IMR-90 (cell line): ENCODE measurements around the gene FNBP1L. TPM values are rescaled to one million over a fixed set of nuclear protein-coding genes. Genes with fewer than 3 reads are reported as not detected.

ENCODE experiments used
- ATAC-seq: fragments of 200-7000 bp; cut with Tn5 transposase; 2 replicates; pipeline ENCODE4 v1.9.1; 2020; ENCODE audit warnings: low read depth, mild to moderate bottlenecking, moderate library complexity
- BruUV-seq: library from RNA; stranded (reverse); fragments of 400-500 nt; replicated peaks from 2 replicates; lab custom pipeline; 2021; lab: Mats Ljungman, UMichigan
- CTCF ChIA-PET: fragments of 300-600 bp; formaldehyde crosslinking; extraction: SDS; loops from one replicate; lab custom pipeline; 2021; ENCODE audit warnings: antibody characterized with exemption; lab: Yijun Ruan, JAX
- POLR2A ChIA-PET: fragments of 300-600 bp; sonication (Branson Sonifier 250); formaldehyde crosslinking; loops from one replicate; lab custom pipeline; 2022; ENCODE audit warnings: antibody characterized with exemption; ENCODE audit not compliant: unreplicated experiment; lab: Charles Lee
- DNase-seq: peaks from one replicate; pipeline ENCODE4 v3.0.0; 2013
- H2AFZ ChIP-seq: replicated peaks from 2 replicates; pipeline ENCODE3; 2013; ENCODE audit warnings: low read length, mild to moderate bottlenecking; ENCODE audit not compliant: poor library complexity
- H2AK5ac ChIP-seq: 2 replicates; pipeline ENCODE4 v1.6.1; 2013; ENCODE audit warnings: low read depth, low read length, inconsistent platforms
- H2AK9ac ChIP-seq: replicated peaks from 2 replicates; pipeline ENCODE3; 2013; ENCODE audit warnings: mild to moderate bottlenecking, low read depth, low read length, moderate library complexity; ENCODE audit not compliant: poor library complexity
- H2BK120ac ChIP-seq: 2 replicates; pipeline ENCODE4 v1.6.1; 2013; ENCODE audit warnings: low read depth, low read length, inconsistent platforms
- H2BK15ac ChIP-seq: 3 replicates; pipeline ENCODE4 v1.6.1; 2013; ENCODE audit warnings: low read depth, low read length, inconsistent platforms
- H2BK20ac ChIP-seq: 2 replicates; pipeline ENCODE4 v1.6.1; 2013; ENCODE audit warnings: low read depth, mild to moderate bottlenecking, inconsistent platforms, low read length, moderate library complexity
- H2BK5ac ChIP-seq: 2 replicates; pipeline ENCODE4 v1.6.1; 2013; ENCODE audit warnings: mild to moderate bottlenecking, low read depth, low read length, inconsistent platforms; ENCODE audit not compliant: poor library complexity, severe bottlenecking
- H3K14ac ChIP-seq: replicated peaks from 2 replicates; pipeline ENCODE4 v1.6.1; 2013; ENCODE audit warnings: low read depth, low read length, inconsistent platforms
- H3K18ac ChIP-seq: 2 replicates; pipeline ENCODE4 v1.6.1; 2013; ENCODE audit warnings: low read depth, low read length, control low read depth
- H3K23ac ChIP-seq: 2 replicates; pipeline ENCODE4 v1.6.1; 2013; ENCODE audit warnings: low read depth, low read length, inconsistent platforms
- H3K27ac ChIP-seq: 2 replicates; pipeline ENCODE4 v1.5.1; 2013; ENCODE audit warnings: mild to moderate bottlenecking, control low read depth, low read length; ENCODE audit not compliant: insufficient read depth
- H3K27me3 ChIP-seq: 2 replicates; pipeline ENCODE4 v1.6.1; 2013; ENCODE audit warnings: low read length; ENCODE audit not compliant: control insufficient read depth, insufficient read depth
- H3K36me3 ChIP-seq: 2 replicates; pipeline ENCODE4 v1.6.1; 2013; ENCODE audit warnings: low read length, mixed read lengths; ENCODE audit not compliant: control insufficient read depth, insufficient read depth
- H3K4ac ChIP-seq: 2 replicates; pipeline ENCODE4 v1.6.1; 2013; ENCODE audit warnings: low read depth, low read length, inconsistent platforms
- H3K4me1 ChIP-seq: 2 replicates; pipeline ENCODE4 v1.6.1; 2013; ENCODE audit warnings: low read length, mixed read lengths; ENCODE audit not compliant: control insufficient read depth, insufficient read depth
- H3K4me2 ChIP-seq: 2 replicates; pipeline ENCODE4 v1.6.1; 2013; ENCODE audit warnings: low read depth, mild to moderate bottlenecking, control low read depth, low read length, moderate library complexity
- H3K4me3 ChIP-seq: 2 replicates; pipeline ENCODE4 v1.5.1; 2013; ENCODE audit warnings: low read depth, mild to moderate bottlenecking, control low read depth, low read length, moderate library complexity; ENCODE audit not compliant: insufficient read depth
- H3K56ac ChIP-seq: 2 replicates; pipeline ENCODE4 v1.6.1; 2013; ENCODE audit warnings: low read length, inconsistent platforms; ENCODE audit not compliant: insufficient read depth; ENCODE audit errors: extremely low read depth
- H3K79me1 ChIP-seq, 2 experiments: 2 replicates each; pipeline ENCODE4 v1.6.1; 2013; ENCODE audit warnings: low read length in 2 of 2, inconsistent platforms in 1 of 2, low read depth in 1 of 2
- H3K9ac ChIP-seq: 2 replicates; pipeline ENCODE4 v1.6.1; 2013; ENCODE audit warnings: low read depth, low read length, control low read depth
- H3K9me1 ChIP-seq: 2 replicates; pipeline ENCODE4 v1.6.1; 2013; ENCODE audit warnings: low read length, inconsistent platforms; ENCODE audit not compliant: insufficient read depth
- H3K9me3 ChIP-seq: 2 replicates; pipeline ENCODE4 v1.6.1; 2013; ENCODE audit warnings: low read length; ENCODE audit not compliant: control insufficient read depth, insufficient read depth
- H4K20me1 ChIP-seq: 2 replicates; pipeline ENCODE4 v1.6.1; 2013; ENCODE audit warnings: low read length, inconsistent platforms; ENCODE audit not compliant: insufficient read depth
- H4K5ac ChIP-seq: 2 replicates; pipeline ENCODE4 v1.6.1; 2013; ENCODE audit warnings: mild to moderate bottlenecking, low read depth, low read length, control low read depth
- H4K8ac ChIP-seq, 2 experiments: 2 replicates each; pipeline ENCODE4 v1.6.1; 2013; ENCODE audit warnings: low read depth in 2 of 2, low read length in 2 of 2, control low read depth in 1 of 2, inconsistent platforms in 1 of 2
- H4K91ac ChIP-seq: 2 replicates; pipeline ENCODE4 v1.6.1; 2013; ENCODE audit warnings: low read depth, low read length, inconsistent platforms; ENCODE audit not compliant: insufficient read depth
- RAD21 ChIP-seq: IDR thresholded peaks from 2 replicates; pipeline ENCODE4 v1.6.1; 2012; ENCODE audit warnings: low read length, improper control_type of control experiment
- SMC3 ChIP-seq: fragments of 150-350 bp; IDR thresholded peaks from 2 replicates; pipeline ENCODE4 v1.6.1; 2016; ENCODE audit warnings: low read depth, mild to moderate bottlenecking, antibody characterized with exemption, low read length, moderate library complexity
- dilution Hi-C: fragments of 300-500 bp; cut with HindIII; formaldehyde crosslinking; loops from one replicate; pipeline ENCODE4 v1.14.3; 2018; ENCODE audit warnings: low sequenced_read_pairs; ENCODE audit not compliant: unreplicated experiment
- in situ Hi-C: fragments of 300-500 bp; cut with MboI; formaldehyde crosslinking; loops from 3 replicates; pipeline ENCODE4 v1.14.3; 2019; ENCODE audit warnings: low sequenced_read_pairs, inconsistent platforms, mixed read lengths
- intact Hi-C: fragments of 100-400 bp; cut with micrococcal nuclease; formaldehyde crosslinking; loops from 2 replicates; pipeline ENCODE4 v1.10.0; 2022
- polyA plus RNA-seq, 3 experiments: library from polyadenylated mRNA; depleted of rRNA; stranded (reverse); fragments of >200 nt; gene quantifications; 2 replicates each; pipeline ENCODE4 v1.2.3, GENCODE V29; 2012; ENCODE audit warnings: low replicate concordance in 1 of 3
- total RNA-seq: library from RNA; depleted of rRNA; stranded (reverse); fragments of >200 nt; gene quantifications from 2 replicates; pipeline ENCODE4 v1.2.3, GENCODE V29; 2012
- TF ChIP-seq, protein P1 (sequence below): conservative IDR thresholded peaks from 2 replicates; pipeline ENCODE4 v1.5.1; 2012; ENCODE audit warnings: mild to moderate bottlenecking, low read depth, low read length, improper control_type of control experiment
- TF ChIP-seq, protein P2 (sequence below): fragments of 150-350 bp; IDR thresholded peaks from 2 replicates; pipeline ENCODE4 v1.6.1; 2016; ENCODE audit warnings: low read depth, mild to moderate bottlenecking, low read length, moderate library complexity, borderline replicate concordance

Gene FNBP1L
- total and polyA plus RNA-seq, 2 of the 4 experiments (the other 2 are of a cell fraction) = 9.3 to 15.2 TPM

DNA sequence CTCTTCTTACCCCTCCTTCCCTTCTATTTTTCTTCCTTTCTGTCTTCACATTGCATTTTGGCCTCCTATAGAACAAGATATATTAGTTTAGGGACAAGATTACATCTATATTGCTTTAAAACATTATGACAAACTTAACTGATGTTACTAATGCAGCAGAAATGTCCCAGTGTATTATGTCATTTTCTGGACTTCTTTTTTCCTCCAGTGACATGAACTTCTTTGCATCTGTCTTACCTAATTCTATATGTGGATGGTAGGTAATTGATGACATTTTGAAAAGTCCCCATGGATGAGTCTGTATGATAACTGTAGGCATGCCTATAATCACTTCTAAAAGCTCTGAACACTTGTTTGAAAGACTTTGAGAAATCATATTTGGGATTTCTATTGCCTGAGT is 89.5 kb downstream of the FNBP1L start:
- Histone ChIP-seq H3K9me3 (no peaks in the 10 kb centered on the region), H3K18ac (no peak overlapping the region), H2AK5ac (no peak overlapping the region), H3K36me3 (no peaks in the 10 kb centered on the region), H4K8ac (no peak overlapping the region), H2BK20ac (no peak overlapping the region), H2AK9ac (no peak overlapping the region), H3K4me3 (no peak overlapping the region), H3K9me1 (no peaks in the 10 kb centered on the region), H3K27me3 (no peaks in the 10 kb centered on the region), H3K4me1 (no peaks in the 10 kb centered on the region), H2BK120ac (no peak overlapping the region), H3K27ac (no peak overlapping the region), H3K23ac (no peak overlapping the region), H3K4me2 (no peak overlapping the region), H3K4ac (no peak overlapping the region), H3K14ac (no peak overlapping the region), H2AFZ (no peak overlapping the region), H2BK15ac (no peak overlapping the region), H4K91ac (no peak overlapping the region), H2BK5ac (no peak overlapping the region), H4K20me1 (no peaks in the 10 kb centered on the region), H4K5ac (no peak overlapping the region), H3K79me1 (no peaks in the 10 kb centered on the region), H3K56ac (no peak overlapping the region), H3K9ac (no peak overlapping the region)
- in situ Hi-C loops (no loop called here), intact Hi-C loops (no loop called here), dilution Hi-C loops (no loop called here)
- TF ChIP-seq, protein P1, sequence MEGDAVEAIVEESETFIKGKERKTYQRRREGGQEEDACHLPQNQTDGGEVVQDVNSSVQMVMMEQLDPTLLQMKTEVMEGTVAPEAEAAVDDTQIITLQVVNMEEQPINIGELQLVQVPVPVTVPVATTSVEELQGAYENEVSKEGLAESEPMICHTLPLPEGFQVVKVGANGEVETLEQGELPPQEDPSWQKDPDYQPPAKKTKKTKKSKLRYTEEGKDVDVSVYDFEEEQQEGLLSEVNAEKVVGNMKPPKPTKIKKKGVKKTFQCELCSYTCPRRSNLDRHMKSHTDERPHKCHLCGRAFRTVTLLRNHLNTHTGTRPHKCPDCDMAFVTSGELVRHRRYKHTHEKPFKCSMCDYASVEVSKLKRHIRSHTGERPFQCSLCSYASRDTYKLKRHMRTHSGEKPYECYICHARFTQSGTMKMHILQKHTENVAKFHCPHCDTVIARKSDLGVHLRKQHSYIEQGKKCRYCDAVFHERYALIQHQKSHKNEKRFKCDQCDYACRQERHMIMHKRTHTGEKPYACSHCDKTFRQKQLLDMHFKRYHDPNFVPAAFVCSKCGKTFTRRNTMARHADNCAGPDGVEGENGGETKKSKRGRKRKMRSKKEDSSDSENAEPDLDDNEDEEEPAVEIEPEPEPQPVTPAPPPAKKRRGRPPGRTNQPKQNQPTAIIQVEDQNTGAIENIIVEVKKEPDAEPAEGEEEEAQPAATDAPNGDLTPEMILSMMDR = no peak
- TF ChIP-seq, protein P2, sequence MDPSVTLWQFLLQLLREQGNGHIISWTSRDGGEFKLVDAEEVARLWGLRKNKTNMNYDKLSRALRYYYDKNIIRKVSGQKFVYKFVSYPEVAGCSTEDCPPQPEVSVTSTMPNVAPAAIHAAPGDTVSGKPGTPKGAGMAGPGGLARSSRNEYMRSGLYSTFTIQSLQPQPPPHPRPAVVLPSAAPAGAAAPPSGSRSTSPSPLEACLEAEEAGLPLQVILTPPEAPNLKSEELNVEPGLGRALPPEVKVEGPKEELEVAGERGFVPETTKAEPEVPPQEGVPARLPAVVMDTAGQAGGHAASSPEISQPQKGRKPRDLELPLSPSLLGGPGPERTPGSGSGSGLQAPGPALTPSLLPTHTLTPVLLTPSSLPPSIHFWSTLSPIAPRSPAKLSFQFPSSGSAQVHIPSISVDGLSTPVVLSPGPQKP = no peak
- TF ChIP-seq SMC3 (no peak), RAD21 (no peak)
- POLR2A ChIA-PET = no interaction called here
- ATAC-seq (no peak), DNase-seq (no peak)
- CTCF ChIA-PET = no interaction called here
- no TSS peak for BruUV-seq
